GM10248 (cell line): ENCODE data around the gene SURF2.
"Not testable (repeated sequence)": the region's sequence is repeated elsewhere in the genome, so short reads cannot be mapped to it uniquely, and the experiment has no call there.

ENCODE experiments used
- CTCF ChIA-PET: fragments of 300-600 bp; sonication (Branson Sonifier 250); formaldehyde crosslinking; extraction: SDS; loops from one replicate; lab custom pipeline; 2021; ENCODE audit warnings: antibody characterized with exemption; lab: Yijun Ruan, JAX
- POLR2A ChIA-PET: fragments of 350-650 bp; sonication (Branson Sonifier 250); formaldehyde crosslinking; extraction: SDS; loops from one replicate; lab custom pipeline; 2020; ENCODE audit warnings: antibody characterized with exemption; lab: Yijun Ruan, JAX
- DNase-seq: peaks from one replicate; pipeline ENCODE4 v3.0.0; 2012; ENCODE audit errors: extremely low spot score
- CTCF ChIP-seq: IDR thresholded peaks from 2 replicates; pipeline ENCODE4 v1.5.1; 2012; ENCODE audit warnings: mild to moderate bottlenecking, low read depth; ENCODE audit errors: extremely low read depth, missing control alignments, control extremely low read depth

The SURF2 gene

GRCh38 chr9:133321411-133321935 lies 34.9 kb upstream of the SURF2 start:
- CTCF ChIA-PET: interaction anchor here (0.8 kb wide), 1 partner anchor 8 kb away, joined by 4 read pairs; no protein-coding TSS in a partner anchor
- DNase-seq: no peak
- POLR2A ChIA-PET: no interaction called here
- TF ChIP-seq CTCF: no peak

- DNase-seq: no peak
- ChIA-PET POLR2A (interaction anchor here (0.6 kb wide), 1 partner anchor 135 kb away, joined by 4 read pairs; no protein-coding TSS in a partner anchor), CTCF (no interaction called here)
- no peak for TF ChIP-seq CTCF
Observed at GRCh38 chr9:133322701-133323100, 33.6 kb upstream of the SURF2 start.

- POLR2A ChIA-PET: no interaction called here
- DNase-seq: no peak
- CTCF ChIA-PET: no interaction called here
- TF ChIP-seq CTCF: no peak
Observed at GRCh38 chr9:133323211-133323610, 33.1 kb upstream of the SURF2 start.

GRCh38 chr9:133323991-133324703 lies 32.2 kb upstream of the SURF2 start:
- CTCF ChIA-PET: no interaction called here
- no peak for DNase-seq
- POLR2A ChIA-PET: no interaction called here
- TF ChIP-seq CTCF: no peak

GRCh38 chr9:133327021-133327420 lies 29.3 kb upstream of the SURF2 start:
- POLR2A ChIA-PET, DNase-seq, CTCF ChIA-PET: not testable (repeated sequence)

GRCh38 chr9:133327834-133328484 lies 28.4 kb upstream of the SURF2 start:
- DNase-seq: no peak
- TF ChIP-seq CTCF: no peak
- ChIA-PET CTCF (no interaction called here), POLR2A (no interaction called here)
